H1 (cell line): ENCODE data around the gene GLRA1. TPM values are rescaled to one million over a fixed set of nuclear protein-coding genes. Genes with fewer than 3 reads are reported as not detected.

Experiments
- CREB1 ChIP-seq: IDR thresholded peaks from 2 replicates; pipeline ENCODE4 v1.6.1; 2012; ENCODE audit warnings: inconsistent platforms
- JUND ChIP-seq: IDR thresholded peaks from 2 replicates; pipeline ENCODE4 v1.6.1; 2011; ENCODE audit warnings: mild to moderate bottlenecking, improper control_type of control experiment, low read length
- KDM4A ChIP-seq: IDR thresholded peaks from one replicate; pipeline ENCODE4 v1.7.1; 2012; ENCODE audit warnings: low read depth, mild to moderate bottlenecking, moderate library complexity, low read length, inconsistent platforms; ENCODE audit not compliant: severe bottlenecking
- NANOG ChIP-seq: IDR thresholded peaks from 2 replicates; pipeline ENCODE4 v1.6.1; 2011; ENCODE audit warnings: low read length, low read depth, mild to moderate bottlenecking, inconsistent platforms; ENCODE audit not compliant: insufficient read depth, poor library complexity, severe bottlenecking
- POU5F1 ChIP-seq: IDR thresholded peaks from 2 replicates; pipeline ENCODE4 v1.6.1; 2011; ENCODE audit warnings: low read depth, mild to moderate bottlenecking, low read length, moderate library complexity
- RBBP5 ChIP-seq: IDR thresholded peaks from 2 replicates; pipeline ENCODE4 v1.7.1; 2012; ENCODE audit warnings: low read depth, mild to moderate bottlenecking, inconsistent platforms, low read length, moderate library complexity, borderline replicate concordance
- SAP30 ChIP-seq: fragments of 300-600 bp; sonication (generic); IDR thresholded peaks from 2 replicates; pipeline ENCODE4 v1.7.1; 2012; ENCODE audit warnings: low read length, moderate library complexity, mild to moderate bottlenecking, inconsistent platforms; ENCODE audit not compliant: insufficient read depth, insufficient replicate concordance
- SIX5 ChIP-seq: IDR thresholded peaks from 2 replicates; pipeline ENCODE4 v1.6.1; 2011; ENCODE audit warnings: mild to moderate bottlenecking, low read depth, low read length
- polyA plus RNA-seq, 7 experiments: library from polyadenylated mRNA; depleted of rRNA in 3 of 7; stranded (reverse) in 5 of 7; unstranded in 2 of 7; fragments of >200 nt in 5 of 7; fragments of 200-250 nt in 2 of 7; gene quantifications; 1 replicate in 5 of 7; 2 replicates in 1 of 7; 4 replicates in 1 of 7; pipeline versions ENCODE4 v1.2.1 to v1.2.3, GENCODE V29; 2011 to 2013; ENCODE audit warnings: missing spikeins in 2 of 7, mixed read lengths in 2 of 7
- total RNA-seq: library from RNA; stranded (reverse); fragmentation: NEBNext Ultra II Directional; extraction: Animal tissue kit (Norgen Biotek cat#: 25700); gene quantifications from 2 replicates; pipeline ENCODE4 v1.2.1, GENCODE V29; 2021
- TF ChIP-seq, protein P1 (sequence below): fragments of 300-600 bp; sonication (generic); IDR thresholded peaks from 2 replicates; pipeline ENCODE4 v1.7.1; 2012; ENCODE audit warnings: low read length, moderate library complexity, mild to moderate bottlenecking, inconsistent platforms; ENCODE audit not compliant: insufficient replicate concordance
- TF ChIP-seq, protein P2 (sequence below): IDR thresholded peaks from 2 replicates; pipeline ENCODE4 v1.6.1; 2012; ENCODE audit warnings: low read length, inconsistent platforms

GLRA1 gene
- total and polyA plus RNA-seq, 2 of the 8 experiments (the other 6 are each of a cell fraction or from before 2014, with no cell fraction given) = not detected

DNA sequence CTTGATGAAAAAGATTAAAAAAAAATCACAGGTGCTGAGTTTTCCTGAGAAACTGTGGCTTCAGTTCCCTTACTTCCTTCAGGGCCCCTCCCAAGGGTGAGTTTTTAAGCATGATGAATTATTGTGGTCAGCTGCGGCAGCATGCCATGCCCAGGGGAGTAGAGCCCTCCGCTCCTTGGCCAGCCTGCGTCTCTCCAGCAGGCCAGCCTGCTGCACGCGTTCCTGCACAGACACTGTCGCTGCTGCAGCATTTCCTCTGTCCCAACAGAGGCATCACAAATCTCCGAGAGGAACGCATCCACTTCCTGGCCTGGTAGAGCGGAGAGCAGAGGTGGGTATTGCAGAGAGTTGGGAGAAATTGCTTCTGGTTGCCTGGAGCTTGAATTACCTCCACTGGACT is 26.1 kb upstream of the GLRA1 start (continued):
- TF ChIP-seq, protein P1, sequence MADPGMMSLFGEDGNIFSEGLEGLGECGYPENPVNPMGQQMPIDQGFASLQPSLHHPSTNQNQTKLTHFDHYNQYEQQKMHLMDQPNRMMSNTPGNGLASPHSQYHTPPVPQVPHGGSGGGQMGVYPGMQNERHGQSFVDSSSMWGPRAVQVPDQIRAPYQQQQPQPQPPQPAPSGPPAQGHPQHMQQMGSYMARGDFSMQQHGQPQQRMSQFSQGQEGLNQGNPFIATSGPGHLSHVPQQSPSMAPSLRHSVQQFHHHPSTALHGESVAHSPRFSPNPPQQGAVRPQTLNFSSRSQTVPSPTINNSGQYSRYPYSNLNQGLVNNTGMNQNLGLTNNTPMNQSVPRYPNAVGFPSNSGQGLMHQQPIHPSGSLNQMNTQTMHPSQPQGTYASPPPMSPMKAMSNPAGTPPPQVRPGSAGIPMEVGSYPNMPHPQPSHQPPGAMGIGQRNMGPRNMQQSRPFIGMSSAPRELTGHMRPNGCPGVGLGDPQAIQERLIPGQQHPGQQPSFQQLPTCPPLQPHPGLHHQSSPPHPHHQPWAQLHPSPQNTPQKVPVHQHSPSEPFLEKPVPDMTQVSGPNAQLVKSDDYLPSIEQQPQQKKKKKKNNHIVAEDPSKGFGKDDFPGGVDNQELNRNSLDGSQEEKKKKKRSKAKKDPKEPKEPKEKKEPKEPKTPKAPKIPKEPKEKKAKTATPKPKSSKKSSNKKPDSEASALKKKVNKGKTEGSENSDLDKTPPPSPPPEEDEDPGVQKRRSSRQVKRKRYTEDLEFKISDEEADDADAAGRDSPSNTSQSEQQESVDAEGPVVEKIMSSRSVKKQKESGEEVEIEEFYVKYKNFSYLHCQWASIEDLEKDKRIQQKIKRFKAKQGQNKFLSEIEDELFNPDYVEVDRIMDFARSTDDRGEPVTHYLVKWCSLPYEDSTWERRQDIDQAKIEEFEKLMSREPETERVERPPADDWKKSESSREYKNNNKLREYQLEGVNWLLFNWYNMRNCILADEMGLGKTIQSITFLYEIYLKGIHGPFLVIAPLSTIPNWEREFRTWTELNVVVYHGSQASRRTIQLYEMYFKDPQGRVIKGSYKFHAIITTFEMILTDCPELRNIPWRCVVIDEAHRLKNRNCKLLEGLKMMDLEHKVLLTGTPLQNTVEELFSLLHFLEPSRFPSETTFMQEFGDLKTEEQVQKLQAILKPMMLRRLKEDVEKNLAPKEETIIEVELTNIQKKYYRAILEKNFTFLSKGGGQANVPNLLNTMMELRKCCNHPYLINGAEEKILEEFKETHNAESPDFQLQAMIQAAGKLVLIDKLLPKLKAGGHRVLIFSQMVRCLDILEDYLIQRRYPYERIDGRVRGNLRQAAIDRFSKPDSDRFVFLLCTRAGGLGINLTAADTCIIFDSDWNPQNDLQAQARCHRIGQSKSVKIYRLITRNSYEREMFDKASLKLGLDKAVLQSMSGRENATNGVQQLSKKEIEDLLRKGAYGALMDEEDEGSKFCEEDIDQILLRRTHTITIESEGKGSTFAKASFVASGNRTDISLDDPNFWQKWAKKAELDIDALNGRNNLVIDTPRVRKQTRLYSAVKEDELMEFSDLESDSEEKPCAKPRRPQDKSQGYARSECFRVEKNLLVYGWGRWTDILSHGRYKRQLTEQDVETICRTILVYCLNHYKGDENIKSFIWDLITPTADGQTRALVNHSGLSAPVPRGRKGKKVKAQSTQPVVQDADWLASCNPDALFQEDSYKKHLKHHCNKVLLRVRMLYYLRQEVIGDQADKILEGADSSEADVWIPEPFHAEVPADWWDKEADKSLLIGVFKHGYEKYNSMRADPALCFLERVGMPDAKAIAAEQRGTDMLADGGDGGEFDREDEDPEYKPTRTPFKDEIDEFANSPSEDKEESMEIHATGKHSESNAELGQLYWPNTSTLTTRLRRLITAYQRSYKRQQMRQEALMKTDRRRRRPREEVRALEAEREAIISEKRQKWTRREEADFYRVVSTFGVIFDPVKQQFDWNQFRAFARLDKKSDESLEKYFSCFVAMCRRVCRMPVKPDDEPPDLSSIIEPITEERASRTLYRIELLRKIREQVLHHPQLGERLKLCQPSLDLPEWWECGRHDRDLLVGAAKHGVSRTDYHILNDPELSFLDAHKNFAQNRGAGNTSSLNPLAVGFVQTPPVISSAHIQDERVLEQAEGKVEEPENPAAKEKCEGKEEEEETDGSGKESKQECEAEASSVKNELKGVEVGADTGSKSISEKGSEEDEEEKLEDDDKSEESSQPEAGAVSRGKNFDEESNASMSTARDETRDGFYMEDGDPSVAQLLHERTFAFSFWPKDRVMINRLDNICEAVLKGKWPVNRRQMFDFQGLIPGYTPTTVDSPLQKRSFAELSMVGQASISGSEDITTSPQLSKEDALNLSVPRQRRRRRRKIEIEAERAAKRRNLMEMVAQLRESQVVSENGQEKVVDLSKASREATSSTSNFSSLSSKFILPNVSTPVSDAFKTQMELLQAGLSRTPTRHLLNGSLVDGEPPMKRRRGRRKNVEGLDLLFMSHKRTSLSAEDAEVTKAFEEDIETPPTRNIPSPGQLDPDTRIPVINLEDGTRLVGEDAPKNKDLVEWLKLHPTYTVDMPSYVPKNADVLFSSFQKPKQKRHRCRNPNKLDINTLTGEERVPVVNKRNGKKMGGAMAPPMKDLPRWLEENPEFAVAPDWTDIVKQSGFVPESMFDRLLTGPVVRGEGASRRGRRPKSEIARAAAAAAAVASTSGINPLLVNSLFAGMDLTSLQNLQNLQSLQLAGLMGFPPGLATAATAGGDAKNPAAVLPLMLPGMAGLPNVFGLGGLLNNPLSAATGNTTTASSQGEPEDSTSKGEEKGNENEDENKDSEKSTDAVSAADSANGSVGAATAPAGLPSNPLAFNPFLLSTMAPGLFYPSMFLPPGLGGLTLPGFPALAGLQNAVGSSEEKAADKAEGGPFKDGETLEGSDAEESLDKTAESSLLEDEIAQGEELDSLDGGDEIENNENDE = no peak
- no peak for TF ChIP-seq JUND
- no peak for TF ChIP-seq RBBP5
- TF ChIP-seq SAP30 = no peak
- no peak for TF ChIP-seq KDM4A
- no peak for TF ChIP-seq NANOG
- TF ChIP-seq POU5F1 = no peak
- TF ChIP-seq SIX5 = no peak
- no peak for TF ChIP-seq CREB1
- TF ChIP-seq, protein P2, sequence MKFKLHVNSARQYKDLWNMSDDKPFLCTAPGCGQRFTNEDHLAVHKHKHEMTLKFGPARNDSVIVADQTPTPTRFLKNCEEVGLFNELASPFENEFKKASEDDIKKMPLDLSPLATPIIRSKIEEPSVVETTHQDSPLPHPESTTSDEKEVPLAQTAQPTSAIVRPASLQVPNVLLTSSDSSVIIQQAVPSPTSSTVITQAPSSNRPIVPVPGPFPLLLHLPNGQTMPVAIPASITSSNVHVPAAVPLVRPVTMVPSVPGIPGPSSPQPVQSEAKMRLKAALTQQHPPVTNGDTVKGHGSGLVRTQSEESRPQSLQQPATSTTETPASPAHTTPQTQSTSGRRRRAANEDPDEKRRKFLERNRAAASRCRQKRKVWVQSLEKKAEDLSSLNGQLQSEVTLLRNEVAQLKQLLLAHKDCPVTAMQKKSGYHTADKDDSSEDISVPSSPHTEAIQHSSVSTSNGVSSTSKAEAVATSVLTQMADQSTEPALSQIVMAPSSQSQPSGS = no peak
